NCI-H1417 treated with DMSO at 0.1 percent for 48 hours (cell line): Measurements from ENCODE around the gene CBX4.

Source experiments
- DNase-seq: peaks from one replicate; lab custom pipeline; 2025; lab: John Stamatoyannopoulos, UW

The CBX4 gene

GRCh38 chr17:79841369-79842135, 2.3 kb upstream of the CBX4 start:
- no peak for DNase-seq

- no peak for DNase-seq
Observed at GRCh38 chr17:79840989-79841286, 1.7 kb upstream of the CBX4 start.

- no peak for DNase-seq
Observed at GRCh38 chr17:79840269-79840988, 1.2 kb upstream of the CBX4 start.

GRCh38 chr17:79838522-79839274, 542 bp downstream of the CBX4 start:
- no peak for DNase-seq

- DNase-seq = no peak
Observed at GRCh38 chr17:79837888-79838521, 1.2 kb downstream of the CBX4 start.

- no peak for DNase-seq
Observed at GRCh38 chr17:79836972-79837887, 2.0 kb downstream of the CBX4 start.

GRCh38 chr17:79836510-79836971, 2.7 kb downstream of the CBX4 start:
- DNase-seq = no peak

GRCh38 chr17:79835953-79836509, 3.2 kb downstream of the CBX4 start:
- DNase-seq = no peak

GRCh38 chr17:79835470-79835899, 3.8 kb downstream of the CBX4 start:
- DNase-seq = no peak

GRCh38 chr17:79834565-79835469, 4.4 kb downstream of the CBX4 start:
- DNase-seq = no peak

- DNase-seq = no peak
Observed at GRCh38 chr17:79833744-79834564, 5.3 kb downstream of the CBX4 start.

GRCh38 chr17:79833110-79833450, 6.2 kb downstream of the CBX4 start:
- DNase-seq = no peak

GRCh38 chr17:79832218-79833109, 6.8 kb downstream of the CBX4 start:
- no peak for DNase-seq

- DNase-seq = no peak
Observed at GRCh38 chr17:79831265-79832217, 7.7 kb downstream of the CBX4 start.

GRCh38 chr17:79830763-79831264, 8.4 kb downstream of the CBX4 start:
- no peak for DNase-seq

GRCh38 chr17:79830303-79830702, 8.9 kb downstream of the CBX4 start:
- DNase-seq = no peak

- DNase-seq = no peak
Observed at GRCh38 chr17:79829457-79829856, 9.8 kb downstream of the CBX4 start.
